Embryonic facial prominence (tissue), 1 donor: Measurements from ENCODE around the gene BCR.

Source experiments
- DNase-seq: peaks from one replicate; pipeline ENCODE4 v3.0.0-alpha.2; 2016; ENCODE audit errors: extremely low spot score

BCR gene

GRCh38 chr22:23199159-23199558 lies 18.9 kb downstream of the BCR start:
- no peak for DNase-seq

GRCh38 chr22:23200898-23201297 lies 20.6 kb downstream of the BCR start:
- DNase-seq, result no peak

- DNase-seq, result no peak
Measured at GRCh38 chr22:23202812-23203451, 22.6 kb downstream of the BCR start.

GRCh38 chr22:23203452-23204124 lies 23.3 kb downstream of the BCR start:
- no peak for DNase-seq

GRCh38 chr22:23204125-23204488 lies 23.8 kb downstream of the BCR start:
- DNase-seq, result no peak

- no peak for DNase-seq
Measured at GRCh38 chr22:23204541-23205157, 24.3 kb downstream of the BCR start.

- no peak for DNase-seq
Measured at GRCh38 chr22:23205339-23206049, 25.2 kb downstream of the BCR start.

GRCh38 chr22:23206915-23207314 lies 26.6 kb downstream of the BCR start:
- no peak for DNase-seq

GRCh38 chr22:23207729-23208393 lies 27.6 kb downstream of the BCR start:
- no peak for DNase-seq

GRCh38 chr22:23210428-23211170 lies 30.3 kb downstream of the BCR start:
- DNase-seq, result no peak

GRCh38 chr22:23211622-23212021 lies 31.3 kb downstream of the BCR start:
- DNase-seq, result no peak

- no peak for DNase-seq
Measured at GRCh38 chr22:23212061-23213021, 32.0 kb downstream of the BCR start.

GRCh38 chr22:23213022-23213555 lies 32.8 kb downstream of the BCR start:
- no peak for DNase-seq

- DNase-seq, result no peak
Measured at GRCh38 chr22:23213581-23214334, 33.4 kb downstream of the BCR start.

GRCh38 chr22:23214398-23214797 lies 34.1 kb downstream of the BCR start:
- no peak for DNase-seq

- no peak for DNase-seq
Measured at GRCh38 chr22:23215294-23216241, 35.3 kb downstream of the BCR start.

GRCh38 chr22:23216461-23217170 lies 36.3 kb downstream of the BCR start:
- no peak for DNase-seq
